H9 (cell line): ENCODE measurements around the gene QSOX2. TPM values are rescaled to one million over a fixed set of nuclear protein-coding genes. Genes with fewer than 3 reads are reported as not detected.

Experiments
- DNase-seq: peaks from one replicate; pipeline ENCODE4 v3.0.0-alpha.2; 2017
- H2AFZ ChIP-seq: one replicate; pipeline ENCODE4 v1.6.1; 2013; ENCODE audit warnings: mild to moderate bottlenecking, low read length, control low read depth, moderate library complexity
- H2AK5ac ChIP-seq: 2 replicates; pipeline ENCODE4 v1.6.1; 2013; ENCODE audit warnings: low read length, control low read depth, mixed read lengths; ENCODE audit not compliant: insufficient read length
- H2BK120ac ChIP-seq: one replicate; pipeline ENCODE4 v1.6.1; 2013; ENCODE audit warnings: low read depth, mild to moderate bottlenecking, low read length, control low read depth, inconsistent platforms; ENCODE audit not compliant: poor library complexity, severe bottlenecking
- H2BK12ac ChIP-seq: 2 replicates; pipeline ENCODE4 v1.6.1; 2013; ENCODE audit warnings: low read length, control low read depth, mixed read lengths, low read depth; ENCODE audit not compliant: insufficient read length
- H2BK15ac ChIP-seq: 2 replicates; pipeline ENCODE4 v1.6.1; 2013; ENCODE audit warnings: low read depth, low read length, control low read depth
- H2BK20ac ChIP-seq: one replicate; pipeline ENCODE4 v1.6.1; 2013; ENCODE audit warnings: low read depth, mild to moderate bottlenecking, low read length, control low read depth, inconsistent platforms; ENCODE audit not compliant: poor library complexity, severe bottlenecking
- H2BK5ac ChIP-seq: 2 replicates; pipeline ENCODE4 v1.6.1; 2013; ENCODE audit warnings: low read length, control low read depth, mixed read lengths; ENCODE audit not compliant: insufficient read length
- H3K14ac ChIP-seq: 2 replicates; pipeline ENCODE4 v1.6.1; 2013; ENCODE audit warnings: low read length, control low read depth; ENCODE audit not compliant: insufficient read depth
- H3K18ac ChIP-seq: 2 replicates; pipeline ENCODE4 v1.6.1; 2013; ENCODE audit warnings: low read depth, mild to moderate bottlenecking, mixed read lengths, low read length, control low read depth; ENCODE audit not compliant: insufficient read length
- H3K23ac ChIP-seq: 2 replicates; pipeline ENCODE4 v1.6.1; 2013; ENCODE audit warnings: low read length, control low read depth, mixed read lengths, low read depth; ENCODE audit not compliant: insufficient read length
- H3K23me2 ChIP-seq: 2 replicates; pipeline ENCODE4 v1.6.1; 2013; ENCODE audit warnings: low read depth, mild to moderate bottlenecking, mixed read lengths, low read length, control low read depth; ENCODE audit not compliant: insufficient read length, poor library complexity, severe bottlenecking
- H3K27ac ChIP-seq: 2 replicates; pipeline ENCODE4 v1.5.1; 2013; ENCODE audit warnings: low read length, control low read depth, mixed read lengths, low read depth; ENCODE audit not compliant: insufficient read length
- H3K27me3 ChIP-seq: 2 replicates; pipeline ENCODE4 v1.6.1; 2013; ENCODE audit warnings: low read length, control low read depth, inconsistent platforms; ENCODE audit not compliant: insufficient read depth
- H3K4ac ChIP-seq: 2 replicates; pipeline ENCODE4 v1.6.1; 2013; ENCODE audit warnings: low read depth, mild to moderate bottlenecking, control low read depth, inconsistent platforms, low read length, moderate library complexity
- H3K4me1 ChIP-seq: 2 replicates; pipeline ENCODE4 v1.6.1; 2013; ENCODE audit warnings: low read length, control low read depth, inconsistent platforms; ENCODE audit not compliant: insufficient read depth
- H3K4me2 ChIP-seq: 2 replicates; pipeline ENCODE4 v1.6.1; 2013; ENCODE audit warnings: low read length, control low read depth, mixed read lengths; ENCODE audit not compliant: insufficient read length, insufficient read depth
- H3K56ac ChIP-seq: 2 replicates; pipeline ENCODE4 v1.6.1; 2013; ENCODE audit warnings: low read depth, mild to moderate bottlenecking, mixed read lengths, low read length, control low read depth; ENCODE audit not compliant: insufficient read length
- H3K79me1 ChIP-seq: 2 replicates; pipeline ENCODE4 v1.6.1; 2013; ENCODE audit warnings: low read depth, mild to moderate bottlenecking, moderate library complexity, low read length, control low read depth, inconsistent platforms; ENCODE audit not compliant: insufficient read depth, poor library complexity, severe bottlenecking
- H3K79me2 ChIP-seq: 2 replicates; pipeline ENCODE4 v1.6.1; 2013; ENCODE audit warnings: low read length, control low read depth, inconsistent platforms; ENCODE audit not compliant: insufficient read depth
- H3K9ac ChIP-seq: 2 replicates; pipeline ENCODE4 v1.6.1; 2013; ENCODE audit warnings: low read length, control low read depth, mixed read lengths; ENCODE audit not compliant: insufficient read length; ENCODE audit errors: extremely low read depth
- H3K9me3 ChIP-seq: one replicate; pipeline ENCODE4 v1.6.1; 2013; ENCODE audit warnings: low read depth, low read length, inconsistent platforms; ENCODE audit not compliant: control insufficient read depth
- H3T11ph ChIP-seq: one replicate; pipeline ENCODE4 v1.6.1; 2013; ENCODE audit warnings: mild to moderate bottlenecking, low read length, control low read depth, inconsistent platforms
- H4K20me1 ChIP-seq: one replicate; pipeline ENCODE4 v1.6.1; 2013; ENCODE audit not compliant: control insufficient read depth, insufficient read length, insufficient read depth
- H4K5ac ChIP-seq: 2 replicates; pipeline ENCODE4 v1.6.1; 2013; ENCODE audit warnings: low read depth, mild to moderate bottlenecking, mixed read lengths, low read length, control low read depth; ENCODE audit not compliant: insufficient read length
- H4K8ac ChIP-seq: replicated peaks from 2 replicates; pipeline ENCODE4 v1.6.1; 2013; ENCODE audit warnings: low read length, control low read depth, mixed read lengths, low read depth; ENCODE audit not compliant: insufficient read length
- H4K91ac ChIP-seq: 2 replicates; pipeline ENCODE4 v1.6.1; 2013; ENCODE audit warnings: low read depth, mild to moderate bottlenecking, moderate library complexity, mixed read lengths, low read length, control low read depth; ENCODE audit not compliant: insufficient read length
- H3K27ac Mint-ChIP-seq, 3 experiments: 2 replicates in 2 of 3; 3 replicates in 1 of 3; pipeline ENCODE4 v1.8.0; 2020 to 2021; ENCODE audit warnings: mixed read lengths in 3 of 3, mild to moderate bottlenecking in 1 of 3, moderate library complexity in 1 of 3
- H3K27me3 Mint-ChIP-seq: 2 replicates; pipeline ENCODE4 v1.8.0; 2021; ENCODE audit warnings: low read depth, mild to moderate bottlenecking, moderate library complexity, mixed read lengths
- H3K36me3 Mint-ChIP-seq, 3 experiments: 2 replicates in 2 of 3; 3 replicates in 1 of 3; pipeline ENCODE4 v1.8.0; 2020 to 2021; ENCODE audit warnings: low read depth in 3 of 3, mixed read lengths in 3 of 3; ENCODE audit not compliant: insufficient read depth in 1 of 3
- H3K4me1 Mint-ChIP-seq, 2 experiments: 2 replicates each; pipeline ENCODE4 v1.8.0; 2020; ENCODE audit warnings: mixed read lengths in 2 of 2
- H3K4me3 Mint-ChIP-seq, 2 experiments: 2 replicates in 1 of 2; 3 replicates in 1 of 2; pipeline ENCODE4 v1.8.0; 2020 to 2021; ENCODE audit warnings: mild to moderate bottlenecking in 2 of 2, mixed read lengths in 2 of 2, moderate library complexity in 1 of 2
- H3K9me3 Mint-ChIP-seq, 2 experiments: 2 replicates in 1 of 2; 3 replicates in 1 of 2; pipeline ENCODE4 v1.8.0; 2020; ENCODE audit warnings: mild to moderate bottlenecking in 2 of 2, mixed read lengths in 2 of 2, moderate library complexity in 1 of 2
- WGBS: extraction: QIAGEN DNeasy Blood & Tissue Kit; methylation state at CpG from one replicate; pipeline ENCODE4 v1.1.7; 2013; ENCODE audit warnings: missing lambda C conversion rate, low lambda C conversion rate, mixed read lengths; ENCODE audit not compliant: insufficient read length; ENCODE audit errors: extremely low coverage; 5-methylcytosine and 5-hydroxymethylcytosine counted together
- total RNA-seq: library from RNA; stranded (reverse); gene quantifications from 2 replicates; pipeline ENCODE4 v1.2.1, GENCODE V29; 2021
- TF ChIP-seq, protein P1 (sequence below): fragments of 200-600 bp; sonication (generic); conservative IDR thresholded peaks from 3 replicates; pipeline ENCODE4 v1.8.0; 2021; ENCODE audit warnings: antibody characterized with exemption, mild to moderate bottlenecking

QSOX2 gene
- total RNA-seq, 1 experiment from 2014 or later, result 25.8 TPM

DNA sequence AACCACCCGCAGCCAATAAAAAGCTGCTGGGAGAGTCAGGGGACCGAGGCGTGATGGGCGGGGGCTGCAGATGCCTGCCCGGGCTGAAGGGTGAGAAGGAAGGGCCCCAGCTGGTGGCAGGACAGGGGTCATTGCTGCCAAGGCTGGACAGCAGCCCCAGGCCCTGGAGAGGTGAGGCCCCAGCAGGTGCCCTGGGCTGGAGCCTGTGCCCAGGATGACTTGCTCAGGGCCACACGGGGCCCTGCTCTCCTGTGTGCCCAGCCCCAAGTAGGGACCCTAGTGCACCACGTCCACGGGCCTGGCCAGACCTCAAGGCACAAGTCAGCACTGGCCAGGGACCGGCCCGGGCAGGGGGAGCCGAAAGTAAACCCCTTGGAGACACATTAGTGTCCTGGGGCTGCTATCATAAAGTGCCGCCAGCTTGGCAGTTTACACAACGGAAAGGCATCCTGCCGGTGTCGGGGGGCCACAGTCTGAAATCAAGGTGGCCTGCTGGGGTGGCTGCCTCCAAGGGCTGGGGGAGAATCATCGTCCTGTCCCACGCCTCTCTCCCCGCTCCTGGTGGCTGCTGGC is 62.7 kb downstream of the QSOX2 start:
- Mint-ChIP-seq H3K4me1 (peaks cover 13 to 37% of the 10 kb centered on the region in 2 experiments), H3K36me3 (no peaks in the 10 kb centered on the region), H3K27ac (no peak overlapping the region), H3K27me3 (peaks cover 5% of the 10 kb centered on the region; the same call in 1 of the 2 replicates), H3K4me3 (no peak overlapping the region), H3K9me3 (no peaks in the 10 kb centered on the region)
- Histone ChIP-seq H4K8ac (no peak overlapping the region), H3K79me2 (no peaks in the 10 kb centered on the region), H3K27me3 (no peaks in the 10 kb centered on the region), H4K5ac (no peak overlapping the region), H2AK5ac (no peak overlapping the region), H4K20me1 (peaks cover 1% of the 10 kb centered on the region), H3K23ac (no peak overlapping the region), H3K18ac (no peak overlapping the region), H2BK20ac (no peak overlapping the region), H3K27ac (no peak overlapping the region), H3K4me1 (no peaks in the 10 kb centered on the region), H3K4me2 (no peak overlapping the region), H2BK12ac (no peak overlapping the region), H2BK5ac (no peak overlapping the region), H3T11ph (no peak overlapping the region), H3K56ac (no peak overlapping the region), H2AFZ (no peak overlapping the region), H2BK15ac (no peak overlapping the region), H3K79me1 (no peaks in the 10 kb centered on the region), H3K9me3 (no peaks in the 10 kb centered on the region), H3K9ac (no peak overlapping the region), H4K91ac (no peak overlapping the region), H3K23me2 (no peaks in the 10 kb centered on the region), H2BK120ac (no peak overlapping the region), H3K4ac (no peak overlapping the region), H3K14ac (no peak overlapping the region)
- DNase-seq, result no peak
- TF ChIP-seq, protein P1, sequence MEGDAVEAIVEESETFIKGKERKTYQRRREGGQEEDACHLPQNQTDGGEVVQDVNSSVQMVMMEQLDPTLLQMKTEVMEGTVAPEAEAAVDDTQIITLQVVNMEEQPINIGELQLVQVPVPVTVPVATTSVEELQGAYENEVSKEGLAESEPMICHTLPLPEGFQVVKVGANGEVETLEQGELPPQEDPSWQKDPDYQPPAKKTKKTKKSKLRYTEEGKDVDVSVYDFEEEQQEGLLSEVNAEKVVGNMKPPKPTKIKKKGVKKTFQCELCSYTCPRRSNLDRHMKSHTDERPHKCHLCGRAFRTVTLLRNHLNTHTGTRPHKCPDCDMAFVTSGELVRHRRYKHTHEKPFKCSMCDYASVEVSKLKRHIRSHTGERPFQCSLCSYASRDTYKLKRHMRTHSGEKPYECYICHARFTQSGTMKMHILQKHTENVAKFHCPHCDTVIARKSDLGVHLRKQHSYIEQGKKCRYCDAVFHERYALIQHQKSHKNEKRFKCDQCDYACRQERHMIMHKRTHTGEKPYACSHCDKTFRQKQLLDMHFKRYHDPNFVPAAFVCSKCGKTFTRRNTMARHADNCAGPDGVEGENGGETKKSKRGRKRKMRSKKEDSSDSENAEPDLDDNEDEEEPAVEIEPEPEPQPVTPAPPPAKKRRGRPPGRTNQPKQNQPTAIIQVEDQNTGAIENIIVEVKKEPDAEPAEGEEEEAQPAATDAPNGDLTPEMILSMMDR, result no peak
- WGBS, result no CpG with 5 or more reads among the region's 18 CpGs
